Adrenal gland (tissue), 19 donors: ENCODE measurements around the gene LRRN4. TPM values are rescaled to one million over a fixed set of nuclear protein-coding genes. Genes with fewer than 3 reads are reported as not detected.
A peak's percentile ranks its signal among the peaks of the same experiment; 100 is the strongest.

Experiments used
- DNase-seq, 7 donors: peaks; one replicate each; pipeline ENCODE4 v3.0.0-alpha.2; 2019 to 2020
- H3K27ac ChIP-seq, 5 donors: fragments of 200-600 bp; sonication (generic) in 4 of 5; 1 replicate in 3 of 5; 2 replicates in 2 of 5; pipeline versions ENCODE4 v1.5.1 to v1.8.0; 2016 to 2020; ENCODE audit warnings: mild to moderate bottlenecking in 1 of 5
- H3K27me3 ChIP-seq: fragments of 200-600 bp; 2 replicates; pipeline ENCODE4 v1.8.0; 2021
- H3K36me3 ChIP-seq, 2 donors: fragments of 200-600 bp; replicated peaks in 1 of 2; 1 replicate in 1 of 2; 2 replicates in 1 of 2; pipeline versions ENCODE4 v1.5.1 to v1.8.0; 2018 to 2022
- H3K4me1 ChIP-seq, 2 donors: fragments of 200-600 bp; replicated peaks in 1 of 2; 1 replicate in 1 of 2; 2 replicates in 1 of 2; pipeline versions ENCODE4 v1.5.1 to v1.8.0; 2018 to 2021
- H3K4me3 ChIP-seq, 4 donors: fragments of 200-600 bp; sonication (generic) in 3 of 4; one replicate each; pipeline ENCODE4 v1.5.1; 2016 to 2018
- H3K9me3 ChIP-seq, 3 donors: fragments of 200-600 bp; sonication (generic) in 1 of 3; replicated peaks in 1 of 3; 1 replicate in 2 of 3; 2 replicates in 1 of 3; pipeline versions ENCODE4 v1.5.1 to v1.8.0; 2016 to 2021
- CTCF ChIP-seq, 6 experiments: fragments of 450-650 bp in 4 of 6; fragments of 200-600 bp in 2 of 6; sonication (generic) in 1 of 6; IDR thresholded peaks; 1 replicate in 5 of 6; 2 replicates in 1 of 6; pipeline versions ENCODE4 v1.5.1 to v1.8.0; 2016 to 2021; ENCODE audit warnings: antibody characterized with exemption in 6 of 6, mild to moderate bottlenecking in 2 of 6, moderate library complexity in 1 of 6
- POLR2A ChIP-seq, 2 donors: fragments of 450-650 bp; IDR thresholded peaks; one replicate each; pipeline ENCODE4 v1.6.1; 2017; ENCODE audit warnings: antibody characterized with exemption in 2 of 2, mild to moderate bottlenecking in 2 of 2, moderate library complexity in 1 of 2
- WGBS, 4 donors: extraction: QIAGEN DNeasy Blood & Tissue Kit in 2 of 4; methylation state at CpG; one replicate each; pipeline versions ENCODE4 v1.1.5 to v1.1.7; 2013 to 2017; 5-methylcytosine and 5-hydroxymethylcytosine counted together
- intact Hi-C, 2 donors: fragments of 100-400 bp; cut with DNase I; formaldehyde crosslinking; loops; one replicate each; pipeline versions ENCODE4 v1.14.1 to v1.15.0; 2022 to 2023
- long read RNA-seq, 10 donors: library from polyadenylated mRNA in 3 of 10; unstranded in 2 of 10; stranded (forward) in 1 of 10; transcript quantifications; one replicate each; pipeline ENCODE4 v2.0.0 and lab custom pipeline, GENCODE V29; 2021 to 2026
- polyA plus RNA-seq, 3 donors: library from polyadenylated mRNA; stranded (reverse); fragments of 200-250 nt in 2 of 3; fragments of 350-450 nt in 1 of 3; fragmentation: Illumina TruSeq in 1 of 3; extraction: RNeasy Lipid Tissue Mini Kit (QIAGEN cat#74804) in 1 of 3; gene quantifications; one replicate each; pipeline ENCODE4 v1.2.3, GENCODE V29; 2013 to 2014
- total RNA-seq, 9 donors: library from RNA; depleted of rRNA in 4 of 9; stranded (reverse); fragments of >200 nt in 4 of 9; fragments of 120-200 nt in 1 of 9; fragmentation: NEBNext Ultra II Directional in 1 of 9; extraction: Animal tissue kit (Norgen Biotek cat#: 25700) in 1 of 9; gene quantifications; one replicate each; pipeline versions ENCODE4 v1.1.0 to v1.2.4, GENCODE V29; 2013 to 2023
- donor health status: healthy with polysubstance abuse.
- donor health status: Bipolar disorder and iron deficiency.
- donor health status: DM: yes; HTN: yes; CAD: no.
- donor health status: DM: no; HTN: no; CAD: no.
- donor health status: DM: no; HTN: no; CAD: no.
- donor health status: DM: yes; HTN: yes; CAD: no.

The LRRN4 gene
- total RNA-seq: under 1 TPM in 2 of 9 donors, not detected in 7; 0.11 to 0.17 TPM
- under 1 TPM in 1 of 3 donors, not detected in 2; 0.07 TPM for polyA plus RNA-seq
- long read RNA-seq, donor 1: 0 reads
- long read RNA-seq, donor 2: 0 reads
- long read RNA-seq, donor 3: 0 reads
- long read RNA-seq, donor 4: 0 reads
- long read RNA-seq, donor 5: 0 reads
- long read RNA-seq, donor 6: 0 reads
- long read RNA-seq, donor 7, partial matches to known transcripts: 0 of 1 reads
- long read RNA-seq, donor 7, other reads (novel, unspliced or antisense): 0 of 1 reads
- long read RNA-seq, donor 8: 0 reads
- long read RNA-seq, donor 9: 0 reads
- long read RNA-seq, donor 10, partial matches to known transcripts: 0 of 1 reads
- long read RNA-seq, donor 10, other reads (novel, unspliced or antisense): 0 of 1 reads

GRCh38 chr20:6053776-6054688 lies at the start of gene LRRN4:
Gene LRRN4, minus strand, starts transcription at chr20:6054060. Its CDS starts 1,261 bp downstream, at chr20:6052799.
- peaks cover 4% of the 10 kb centered on the region for H3K27me3 ChIP-seq
- no peaks in the 10 kb centered on the region for H3K36me3 ChIP-seq
- no peak within 1 kb of the TSS for H3K27ac ChIP-seq
- no peak within 1 kb of the TSS for H3K4me3 ChIP-seq
- DNase-seq: peak in 1 of 7 donors; percentile 1
- no peak for TF ChIP-seq POLR2A (IDR thresholded peaks at IDR 0.05)
- TF ChIP-seq CTCF (IDR thresholded peaks at IDR 0.05): no peak
- 64 to 77% (median 71%) methylated on average over 13 of the region's 13 CpGs for WGBS, 4 donors
- H3K9me3 ChIP-seq: no peaks in the 10 kb centered on the region
- intact Hi-C loops: no loop called here
- H3K4me1 ChIP-seq: peaks cover 0 to 9% of the 10 kb centered on the region in 2 donors

- Histone ChIP-seq H3K9me3 (no peaks in the 10 kb centered on the region), H3K27me3 (no peaks in the 10 kb centered on the region), H3K36me3 (no peaks in the 10 kb centered on the region), H3K27ac (no peak overlapping the region), H3K4me1 (peaks cover 10 to 32% of the 10 kb centered on the region in 2 donors), H3K4me3 (no peak overlapping the region)
- WGBS, 4 donors: 88 to 100% (median 96%) methylated on average over 1 of the region's 1 CpG
- TF ChIP-seq POLR2A (IDR thresholded peaks at IDR 0.05): no peak
- intact Hi-C loops: no loop called here
- DNase-seq: no peak
Measured at GRCh38 chr20:6103301-6103700, 49.4 kb upstream of the LRRN4 start.

GRCh38 chr20:6101346-6101745 lies 47.5 kb upstream of the LRRN4 start:
- 88 to 94% (median 93%) methylated on average over 2 of the region's 2 CpGs for WGBS, 4 donors
- Histone ChIP-seq H3K27me3 (no peaks in the 10 kb centered on the region), H3K36me3 (peaks cover 0 to 3% of the 10 kb centered on the region in 2 donors), H3K4me1 (peaks cover 10 to 31% of the 10 kb centered on the region in 2 donors), H3K9me3 (no peaks in the 10 kb centered on the region), H3K4me3 (no peak overlapping the region), H3K27ac (peak overlapping the region in 4 of 5 donors; percentile 23 to 65 (median 52))
- DNase-seq: no peak
- no peak for TF ChIP-seq POLR2A (IDR thresholded peaks at IDR 0.05)
- no peak for TF ChIP-seq CTCF (IDR thresholded peaks at IDR 0.05)
- intact Hi-C loops: no loop called here

GRCh38 chr20:6100246-6100645 lies 46.4 kb upstream of the LRRN4 start:
- peaks cover 10 to 20% of the 10 kb centered on the region in 2 donors for H3K4me1 ChIP-seq
- WGBS, 4 donors: 61 to 88% (median 85%) methylated on average over 2 of the region's 2 CpGs
- intact Hi-C loops: no loop called here
- peaks cover 0 to 8% of the 10 kb centered on the region in 2 donors for H3K36me3 ChIP-seq
- TF ChIP-seq POLR2A (IDR thresholded peaks at IDR 0.05): no peak
- no peak for TF ChIP-seq CTCF (IDR thresholded peaks at IDR 0.05)
- no peaks in the 10 kb centered on the region for H3K27me3 ChIP-seq
- no peak for DNase-seq
- no peaks in the 10 kb centered on the region for H3K9me3 ChIP-seq
- no peak overlapping the region for H3K27ac ChIP-seq
- no peak overlapping the region for H3K4me3 ChIP-seq
